Measurements from ENCODE around the gene COL4A2.
"Not testable (repeated sequence)": the region's sequence is repeated elsewhere in the genome, so short reads cannot be mapped to it uniquely, and the experiment has no call there.

COL4A2 gene

GRCh38 chr13:110305949-110306339 is 1.1 kb upstream of the COL4A2 start:
- peak overlapping the region; percentile 88 for H3K4me3 ChIP-seq (ENCODE audit: low read depth, low read length)
- H3K36me3 ChIP-seq (ENCODE audit: control insufficient read depth, insufficient read depth, low read length): no peaks in the 10 kb centered on the region
- peaks cover 27% of the 10 kb centered on the region for H3K27me3 ChIP-seq (ENCODE audit: control insufficient read depth, insufficient read depth, low read length)
- H3K4me1 ChIP-seq (ENCODE audit: control insufficient read depth, insufficient read depth, low read length): peaks cover 3% of the 10 kb centered on the region
- H3K9ac ChIP-seq (ENCODE audit: low read depth, low read length): no peak overlapping the region
- no peaks in the 10 kb centered on the region for H3K9me3 ChIP-seq (ENCODE audit: control insufficient read depth, insufficient read depth, low read length)

- peak overlapping the region; percentile 58 for H3K9ac ChIP-seq (ENCODE audit: low read depth, low read length)
- no peaks in the 10 kb centered on the region for H3K9me3 ChIP-seq (ENCODE audit: control insufficient read depth, insufficient read depth, low read length)
- H3K36me3 ChIP-seq (ENCODE audit: control insufficient read depth, insufficient read depth, low read length): no peaks in the 10 kb centered on the region
- H3K4me1 ChIP-seq (ENCODE audit: control insufficient read depth, insufficient read depth, low read length): peaks cover 3% of the 10 kb centered on the region
- H3K4me3 ChIP-seq (ENCODE audit: low read depth, low read length): peak overlapping the region; percentile 88
- peaks cover 27% of the 10 kb centered on the region for H3K27me3 ChIP-seq (ENCODE audit: control insufficient read depth, insufficient read depth, low read length)
These were observed 634 bp upstream of the COL4A2 start for GRCh38 chr13:110306340-110306959.

- Histone ChIP-seq H3K9ac (ENCODE audit: low read depth, low read length) (peak overlapping the region; percentile 62), H3K27me3 (ENCODE audit: control insufficient read depth, insufficient read depth, low read length) (peaks cover 27% of the 10 kb centered on the region), H3K4me3 (ENCODE audit: low read depth, low read length) (peak overlapping the region; percentile 88)
These were observed 927 bp downstream of the COL4A2 start for GRCh38 chr13:110307767-110308655.

DNA sequence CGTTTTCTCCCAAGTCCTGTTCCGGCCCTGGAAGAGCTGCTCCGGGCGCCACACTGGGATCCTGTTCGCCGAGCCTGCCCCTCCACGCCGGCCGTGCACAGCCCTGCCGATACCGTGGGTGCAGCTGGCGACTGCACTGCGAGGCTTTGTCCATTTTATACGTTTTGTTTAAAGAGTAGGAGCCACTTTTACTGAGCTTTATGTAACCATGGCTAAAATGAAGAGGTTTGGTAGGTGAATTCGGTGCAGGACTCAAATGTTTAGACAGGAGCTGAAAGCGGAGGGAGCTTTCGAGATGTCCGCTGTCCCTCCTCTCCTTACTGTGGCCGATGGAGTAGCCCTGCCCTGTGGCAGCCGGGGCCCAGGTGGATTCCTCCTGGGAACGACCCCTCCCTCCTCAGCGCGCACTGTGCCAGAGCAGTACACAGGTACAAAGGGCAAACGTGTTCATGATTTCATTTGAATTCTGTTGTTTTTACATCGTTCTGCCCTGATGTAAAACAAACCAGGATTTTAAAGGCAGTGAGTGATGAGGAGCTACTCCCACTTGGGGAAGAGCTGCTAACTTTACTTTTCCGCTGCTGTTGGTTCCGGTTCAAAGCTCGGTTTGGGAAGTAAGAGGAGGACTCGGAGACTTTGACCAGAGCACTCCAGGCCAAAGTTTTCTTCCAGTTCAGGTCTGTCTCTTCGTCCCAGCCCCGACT is 1.7 kb downstream of the COL4A2 start:
- Histone ChIP-seq H3K9ac (ENCODE audit: low read depth, low read length) (no peak overlapping the region), H3K4me3 (ENCODE audit: low read depth, low read length) (peak overlapping the region; percentile 88), H3K4me1 (ENCODE audit: control insufficient read depth, insufficient read depth, low read length) (peaks cover 3% of the 10 kb centered on the region), H3K27me3 (ENCODE audit: control insufficient read depth, insufficient read depth, low read length) (peaks cover 27% of the 10 kb centered on the region), H3K36me3 (ENCODE audit: control insufficient read depth, insufficient read depth, low read length) (no peaks in the 10 kb centered on the region), H3K9me3 (ENCODE audit: control insufficient read depth, insufficient read depth, low read length) (no peaks in the 10 kb centered on the region)

More at GRCh38 chr13:110307767-110308655, 927 bp downstream of the COL4A2 start:
- Histone ChIP-seq H3K36me3 (ENCODE audit: control insufficient read depth, insufficient read depth, low read length) (no peaks in the 10 kb centered on the region), H3K4me1 (ENCODE audit: control insufficient read depth, insufficient read depth, low read length) (peaks cover 3% of the 10 kb centered on the region), H3K9me3 (ENCODE audit: control insufficient read depth, insufficient read depth, low read length) (no peaks in the 10 kb centered on the region)

DNA sequence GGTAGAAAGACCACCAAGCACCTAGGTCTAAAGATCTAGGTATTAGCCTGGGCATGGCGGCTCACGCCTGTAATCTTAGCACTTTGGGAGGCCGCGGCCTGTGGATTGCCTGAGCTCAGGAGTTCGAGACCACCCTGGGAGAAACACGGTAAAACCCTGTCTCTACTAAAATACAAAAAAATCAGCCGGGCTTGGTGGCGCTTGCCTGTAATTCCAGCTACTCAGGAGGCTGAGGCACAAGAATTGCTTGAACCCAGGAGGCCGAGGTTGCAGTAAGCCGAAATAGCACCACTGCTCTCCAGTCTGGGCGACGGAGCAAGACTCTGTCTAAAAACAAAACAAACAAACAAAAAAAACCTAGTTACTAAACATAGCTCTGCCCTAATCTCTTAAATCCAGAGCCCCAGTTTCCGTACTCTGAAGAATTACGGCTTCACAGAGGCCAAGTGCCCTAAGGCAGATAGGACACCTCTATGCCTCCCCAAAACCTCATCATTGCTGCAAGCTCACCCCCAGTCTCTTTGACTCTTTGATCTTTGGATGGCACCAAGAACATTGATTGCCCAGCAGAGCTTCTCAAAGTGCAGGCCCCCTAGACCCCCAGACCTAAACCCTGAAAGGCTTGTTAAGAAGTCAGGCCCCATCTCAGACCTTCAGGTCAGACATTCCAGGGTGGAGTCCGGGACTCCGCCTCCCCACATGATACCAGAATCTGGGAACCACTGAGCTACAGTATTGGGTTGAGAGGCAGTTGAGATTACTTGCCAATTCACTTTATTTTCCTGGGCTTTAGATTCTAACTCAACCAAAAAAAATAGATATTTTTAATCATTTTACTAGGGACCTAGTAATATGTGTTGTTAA is 2.8 kb downstream of the COL4A2 start:
- peaks cover 3% of the 10 kb centered on the region for H3K4me1 ChIP-seq (ENCODE audit: control insufficient read depth, insufficient read depth, low read length)
- no peaks in the 10 kb centered on the region for H3K36me3 ChIP-seq (ENCODE audit: control insufficient read depth, insufficient read depth, low read length)
- peaks cover 25% of the 10 kb centered on the region for H3K27me3 ChIP-seq (ENCODE audit: control insufficient read depth, insufficient read depth, low read length)
- no peaks in the 10 kb centered on the region for H3K9me3 ChIP-seq (ENCODE audit: control insufficient read depth, insufficient read depth, low read length)
- no peak overlapping the region for H3K9ac ChIP-seq (ENCODE audit: low read depth, low read length)
- no peak overlapping the region for H3K4me3 ChIP-seq (ENCODE audit: low read depth, low read length)

DNA sequence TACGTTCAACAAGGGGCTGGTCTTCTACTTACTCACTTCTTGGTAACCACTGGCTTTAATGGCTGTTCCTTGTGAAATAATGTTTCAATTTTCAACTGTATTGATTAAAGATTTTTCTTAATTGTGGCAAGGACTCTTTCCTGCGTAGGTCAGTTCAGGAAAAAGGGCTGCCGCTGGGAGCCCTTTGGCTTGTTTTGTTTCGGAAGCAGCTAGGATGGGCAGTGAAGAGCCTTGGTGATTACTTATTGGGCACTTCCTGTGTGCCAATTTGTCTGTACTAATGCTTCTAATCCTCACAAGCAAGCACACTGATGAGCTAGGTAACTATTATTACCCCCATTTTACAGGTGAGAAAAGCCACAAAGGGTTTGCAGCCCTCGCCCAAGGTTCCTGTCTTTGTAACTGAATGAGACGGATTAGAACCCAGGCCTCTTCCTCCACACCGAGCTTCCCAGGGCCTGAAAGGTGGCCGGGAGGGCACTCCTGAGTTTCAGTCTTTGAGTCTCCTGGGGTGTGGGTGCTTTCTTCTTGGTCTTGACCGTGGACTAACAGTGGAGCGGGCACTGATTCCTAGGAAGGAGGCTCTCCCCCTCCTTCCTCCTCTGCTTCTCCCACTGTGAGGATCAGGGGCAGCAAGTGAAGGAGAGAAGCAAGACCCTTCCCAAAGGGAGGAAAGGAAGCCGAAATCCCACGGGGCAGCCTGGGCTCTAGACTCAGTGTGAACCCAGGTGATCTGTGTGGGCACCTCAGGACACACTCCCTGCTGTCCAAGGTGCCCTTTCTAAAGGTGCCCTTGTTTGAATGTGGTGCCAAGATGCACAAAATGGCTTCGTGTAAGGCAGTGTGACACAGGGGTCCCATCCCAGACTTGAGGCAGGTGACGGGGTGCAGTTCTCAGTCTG is 3.7 kb downstream of the COL4A2 start:
- peaks cover 16% of the 10 kb centered on the region for H3K27me3 ChIP-seq (ENCODE audit: control insufficient read depth, insufficient read depth, low read length)
- no peak overlapping the region for H3K4me3 ChIP-seq (ENCODE audit: low read depth, low read length)
- H3K9ac ChIP-seq (ENCODE audit: low read depth, low read length): no peak overlapping the region
- no peaks in the 10 kb centered on the region for H3K9me3 ChIP-seq (ENCODE audit: control insufficient read depth, insufficient read depth, low read length)
- H3K36me3 ChIP-seq (ENCODE audit: control insufficient read depth, insufficient read depth, low read length): no peaks in the 10 kb centered on the region
- H3K4me1 ChIP-seq (ENCODE audit: control insufficient read depth, insufficient read depth, low read length): peaks cover 3% of the 10 kb centered on the region

- Histone ChIP-seq H3K9ac (ENCODE audit: low read depth, low read length) (no peak overlapping the region), H3K4me3 (ENCODE audit: low read depth, low read length) (no peak overlapping the region), H3K9me3 (ENCODE audit: control insufficient read depth, insufficient read depth, low read length) (no peaks in the 10 kb centered on the region), H3K36me3 (ENCODE audit: control insufficient read depth, insufficient read depth, low read length) (no peaks in the 10 kb centered on the region), H3K27me3 (ENCODE audit: control insufficient read depth, insufficient read depth, low read length) (peaks cover 12% of the 10 kb centered on the region), H3K4me1 (ENCODE audit: control insufficient read depth, insufficient read depth, low read length) (no peaks in the 10 kb centered on the region)
These were observed 4.6 kb downstream of the COL4A2 start for GRCh38 chr13:110311443-110312338.

DNA sequence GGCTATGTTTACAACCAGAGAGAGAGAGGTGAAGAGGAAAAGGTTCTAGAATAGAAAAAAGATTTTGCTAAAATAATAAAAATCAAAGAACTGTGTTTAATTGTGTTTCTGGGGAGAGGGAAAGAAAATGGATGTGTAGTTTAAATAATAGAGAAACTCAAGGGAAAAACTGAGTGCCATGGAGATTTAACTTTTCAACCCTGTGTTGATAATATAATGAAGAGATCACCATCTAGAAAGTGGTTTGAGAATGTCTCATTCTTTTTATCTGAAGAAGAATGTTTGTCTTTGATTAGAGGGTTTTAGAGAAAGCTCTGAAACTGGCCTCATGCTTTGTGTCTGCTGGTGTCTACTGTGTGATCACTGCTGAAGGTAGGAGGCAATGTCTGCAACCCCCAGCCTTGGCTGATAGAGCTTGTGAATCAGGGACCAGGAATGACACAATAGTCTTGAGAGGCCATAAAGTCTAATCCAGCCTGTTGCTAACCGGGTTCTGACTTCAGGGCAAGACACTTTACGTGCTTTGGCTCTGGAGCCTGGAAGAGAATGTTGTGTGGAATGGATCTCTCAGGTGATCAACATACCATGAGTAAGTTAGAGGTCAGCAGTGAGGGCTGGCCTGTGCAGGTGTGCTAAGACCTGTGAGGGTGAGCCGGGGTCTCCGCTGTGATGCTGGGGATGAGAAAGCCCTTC is 5.4 kb downstream of the COL4A2 start:
- Histone ChIP-seq H3K36me3 (ENCODE audit: control insufficient read depth, insufficient read depth, low read length) (no peaks in the 10 kb centered on the region), H3K9ac (ENCODE audit: low read depth, low read length) (no peak overlapping the region)

DNA sequence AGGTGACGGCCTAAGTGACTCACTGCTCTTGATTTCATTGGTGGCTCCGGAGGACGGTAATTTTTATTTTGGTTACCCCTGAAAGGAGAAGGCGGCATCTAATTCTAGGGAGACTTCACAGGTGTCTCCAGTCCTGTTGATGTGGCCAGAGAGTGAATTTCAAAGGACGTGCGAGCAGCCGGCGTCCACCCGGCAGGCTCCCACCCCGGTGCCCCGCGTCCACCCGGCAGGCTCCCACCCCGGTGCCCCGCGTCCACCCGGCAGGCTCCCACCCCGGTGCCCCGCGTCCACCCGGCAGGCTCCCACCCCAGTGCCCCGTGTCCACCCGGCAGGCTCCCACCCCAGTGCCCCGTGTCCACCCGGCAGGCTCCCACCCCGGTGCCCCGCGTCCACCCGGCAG is 6.2 kb downstream of the COL4A2 start:
- not testable (repeated sequence) for H3K4me3 ChIP-seq (ENCODE audit: low read depth, low read length); H3K9ac ChIP-seq (ENCODE audit: low read depth, low read length); H3K9me3 ChIP-seq (ENCODE audit: control insufficient read depth, insufficient read depth, low read length); H3K27me3 ChIP-seq (ENCODE audit: control insufficient read depth, insufficient read depth, low read length); H3K36me3 ChIP-seq (ENCODE audit: control insufficient read depth, insufficient read depth, low read length); H3K4me1 ChIP-seq (ENCODE audit: control insufficient read depth, insufficient read depth, low read length)

More for the DNA sequence above, 5.4 kb downstream of the COL4A2 start:
- Histone ChIP-seq H3K9me3 (ENCODE audit: control insufficient read depth, insufficient read depth, low read length) (no peaks in the 10 kb centered on the region), H3K4me1 (ENCODE audit: control insufficient read depth, insufficient read depth, low read length) (no peaks in the 10 kb centered on the region), H3K27me3 (ENCODE audit: control insufficient read depth, insufficient read depth, low read length) (peaks cover 12% of the 10 kb centered on the region), H3K4me3 (ENCODE audit: low read depth, low read length) (no peak overlapping the region)

Measured in iPS-15b (cell line).